Neuronal stem cell (in vitro differentiated cells): Measurements from ENCODE around the gene CCL5.

Source experiments
- DNase-seq: peaks from one replicate; pipeline ENCODE4 v3.0.0-alpha.2; 2013; ENCODE audit warnings: low spot score
- H2AFZ ChIP-seq: one replicate; pipeline ENCODE4 v1.6.1; 2013; ENCODE audit warnings: mild to moderate bottlenecking, low read length, inconsistent platforms
- H2AK5ac ChIP-seq: 2 replicates; pipeline ENCODE4 v1.6.1; 2013; ENCODE audit warnings: low read depth, mild to moderate bottlenecking, inconsistent platforms, low read length, moderate library complexity, mixed read lengths
- H2BK120ac ChIP-seq: 2 replicates; pipeline ENCODE4 v1.6.1; 2013; ENCODE audit warnings: low read depth, mild to moderate bottlenecking, inconsistent platforms, low read length, moderate library complexity, mixed read lengths
- H2BK12ac ChIP-seq: one replicate; pipeline ENCODE4 v1.6.1; 2013; ENCODE audit warnings: low read length, inconsistent platforms
- H2BK15ac ChIP-seq: 2 replicates; pipeline ENCODE4 v1.6.1; 2013; ENCODE audit warnings: mild to moderate bottlenecking, low read length, inconsistent platforms, mixed read lengths
- H2BK5ac ChIP-seq: one replicate; pipeline ENCODE4 v1.6.1; 2013; ENCODE audit warnings: inconsistent platforms, mild to moderate bottlenecking, low read length, moderate library complexity
- H3K14ac ChIP-seq: one replicate; pipeline ENCODE4 v1.6.1; 2013; ENCODE audit warnings: low read length, inconsistent platforms
- H3K18ac ChIP-seq: 2 replicates; pipeline ENCODE4 v1.6.1; 2013; ENCODE audit warnings: low read length, inconsistent platforms
- H3K23ac ChIP-seq: 2 replicates; pipeline ENCODE4 v1.6.1; 2013; ENCODE audit warnings: low read depth, mild to moderate bottlenecking, mixed read lengths, low read length, inconsistent platforms; ENCODE audit not compliant: poor library complexity
- H3K27ac ChIP-seq: replicated peaks from 3 replicates; pipeline ENCODE4 v1.5.1; 2013; ENCODE audit warnings: low read length, inconsistent platforms
- H3K27me3 ChIP-seq, 3 experiments: 2 replicates each; pipeline ENCODE4 v1.6.1; 2013; ENCODE audit warnings: low read length in 3 of 3, mild to moderate bottlenecking in 2 of 3, inconsistent platforms in 1 of 3, low read depth in 1 of 3, mixed read lengths in 1 of 3, moderate library complexity in 1 of 3; ENCODE audit not compliant: control insufficient read depth in 3 of 3, insufficient read depth in 3 of 3
- H3K36me3 ChIP-seq, 2 donors: replicated peaks in 1 of 2; 2 replicates each; pipeline ENCODE4 v1.6.1; 2013; ENCODE audit warnings: low read length in 2 of 2; ENCODE audit not compliant: control insufficient read depth in 2 of 2, insufficient read depth in 2 of 2
- H3K4ac ChIP-seq: 2 replicates; pipeline ENCODE4 v1.6.1; 2013; ENCODE audit warnings: inconsistent platforms, mild to moderate bottlenecking, low read length, moderate library complexity
- H3K4me1 ChIP-seq, 2 donors: 1 replicate in 1 of 2; 2 replicates in 1 of 2; pipeline ENCODE4 v1.6.1; 2013; ENCODE audit warnings: low read length in 2 of 2, low read depth in 1 of 2; ENCODE audit not compliant: control insufficient read depth in 2 of 2, insufficient read depth in 1 of 2
- H3K4me2 ChIP-seq: one replicate; pipeline ENCODE4 v1.6.1; 2013; ENCODE audit warnings: mild to moderate bottlenecking, low read length, inconsistent platforms; ENCODE audit not compliant: insufficient read depth, poor library complexity, severe bottlenecking
- H3K4me3 ChIP-seq, 2 donors: 2 replicates each; pipeline ENCODE4 v1.5.1; 2013; ENCODE audit warnings: low read length in 2 of 2, mild to moderate bottlenecking in 2 of 2, inconsistent platforms in 1 of 2, moderate library complexity in 1 of 2
- H3K79me1 ChIP-seq: one replicate; pipeline ENCODE4 v1.6.1; 2013; ENCODE audit warnings: low read depth, mild to moderate bottlenecking, inconsistent platforms, low read length, moderate library complexity
- H3K9ac ChIP-seq: one replicate; pipeline ENCODE4 v1.6.1; 2013; ENCODE audit warnings: mild to moderate bottlenecking, low read depth, low read length, inconsistent platforms; ENCODE audit not compliant: poor library complexity
- H3K9me3 ChIP-seq, 2 donors: replicated peaks in 1 of 2; 2 replicates each; pipeline versions ENCODE3 to v1.6.1; 2013; ENCODE audit warnings: low read length in 2 of 2, mild to moderate bottlenecking in 2 of 2, inconsistent platforms in 1 of 2, low read depth in 1 of 2, mixed read lengths in 1 of 2, moderate library complexity in 1 of 2; ENCODE audit not compliant: control insufficient read depth in 2 of 2, insufficient read depth in 1 of 2
- H4K8ac ChIP-seq: one replicate; pipeline ENCODE4 v1.6.1; 2013; ENCODE audit warnings: low read depth, mild to moderate bottlenecking, inconsistent platforms, low read length, moderate library complexity
- H4K91ac ChIP-seq: one replicate; pipeline ENCODE4 v1.6.1; 2013; ENCODE audit warnings: low read length, low read depth, mild to moderate bottlenecking, inconsistent platforms; ENCODE audit not compliant: poor library complexity
- WGBS, 2 donors: extraction: QIAGEN DNeasy Blood & Tissue Kit; methylation state at CpG; one replicate each; pipeline ENCODE4 v1.1.7; 2013; ENCODE audit warnings: missing lambda C conversion rate in 2 of 2, mixed read lengths in 1 of 2; ENCODE audit not compliant: insufficient read length in 2 of 2, insufficient replicate concordance in 1 of 2; ENCODE audit errors: extremely low coverage in 2 of 2; 5-methylcytosine and 5-hydroxymethylcytosine counted together

Gene CCL5

GRCh38 chr17:35876534-35876933 is 3.6 kb downstream of the CCL5 start:
- Histone ChIP-seq H3K9me3 (no peaks in the 10 kb centered on the region), H2AK5ac (no peak overlapping the region), H3K4ac (no peak overlapping the region), H2BK120ac (no peak overlapping the region), H3K36me3 (no peaks in the 10 kb centered on the region), H2BK5ac (no peak overlapping the region), H3K14ac (no peak overlapping the region), H4K8ac (no peak overlapping the region), H4K91ac (no peak overlapping the region), H3K27ac (no peak overlapping the region), H3K4me3 (no peak overlapping the region), H3K4me2 (no peak overlapping the region), H3K79me1 (no peaks in the 10 kb centered on the region), H3K27me3 (no peaks in the 10 kb centered on the region), H2BK12ac (no peak overlapping the region), H2AFZ (no peak overlapping the region), H3K23ac (no peak overlapping the region), H2BK15ac (no peak overlapping the region), H3K18ac (no peak overlapping the region), H3K4me1 (peaks cover 1 to 4% of the 10 kb centered on the region in 2 donors), H3K9ac (no peak overlapping the region)
- no CpG with 5 or more reads among the region's 3 CpGs for WGBS, 2 donors
- DNase-seq: no peak

- peaks cover 1 to 4% of the 10 kb centered on the region in 2 donors for H3K4me1 ChIP-seq
- H3K27me3 ChIP-seq: no peaks in the 10 kb centered on the region
- H4K91ac ChIP-seq: no peak overlapping the region
- H3K4me2 ChIP-seq: no peak overlapping the region
- H3K9me3 ChIP-seq: no peaks in the 10 kb centered on the region
- no peak overlapping the region for H3K18ac ChIP-seq
- H3K9ac ChIP-seq: no peak overlapping the region
- no peak overlapping the region for H3K23ac ChIP-seq
- H3K27ac ChIP-seq: no peak overlapping the region
- no peak overlapping the region for H3K4me3 ChIP-seq
- no peak overlapping the region for H2BK120ac ChIP-seq
- H3K14ac ChIP-seq: no peak overlapping the region
- H2AFZ ChIP-seq: peak overlapping the region; percentile 57
- DNase-seq: no peak
- H2BK12ac ChIP-seq: no peak overlapping the region
- no peak overlapping the region for H2BK15ac ChIP-seq
- H3K79me1 ChIP-seq: no peaks in the 10 kb centered on the region
- no peaks in the 10 kb centered on the region for H3K36me3 ChIP-seq
- no peak overlapping the region for H2BK5ac ChIP-seq
- H2AK5ac ChIP-seq: no peak overlapping the region
- H3K4ac ChIP-seq: no peak overlapping the region
- H4K8ac ChIP-seq: no peak overlapping the region
- WGBS, 2 donors: no CpG with 5 or more reads among the region's 3 CpGs
These were observed 4.4 kb downstream of the CCL5 start for GRCh38 chr17:35875800-35876139.

- Histone ChIP-seq H3K27me3 (no peaks in the 10 kb centered on the region), H2BK15ac (no peak overlapping the region), H3K4me2 (no peak overlapping the region), H3K4me3 (no peak overlapping the region), H3K23ac (no peak overlapping the region), H2AK5ac (no peak overlapping the region), H3K9me3 (no peaks in the 10 kb centered on the region), H3K79me1 (no peaks in the 10 kb centered on the region), H2BK5ac (no peak overlapping the region), H3K9ac (no peak overlapping the region), H3K18ac (no peak overlapping the region), H2BK120ac (no peak overlapping the region), H3K4ac (no peak overlapping the region), H4K8ac (no peak overlapping the region), H2BK12ac (no peak overlapping the region), H3K36me3 (no peaks in the 10 kb centered on the region), H3K27ac (no peak overlapping the region), H2AFZ (peak overlapping the region; percentile 57), H4K91ac (no peak overlapping the region), H3K14ac (no peak overlapping the region), H3K4me1 (peaks cover 1 to 4% of the 10 kb centered on the region in 2 donors)
- whole genome bisulfite sequencing, 2 donors: no CpG with 5 or more reads among the region's 5 CpGs
- DNase-seq: no peak
These were observed 4.9 kb downstream of the CCL5 start for GRCh38 chr17:35875072-35875799.

- Histone ChIP-seq H3K79me1 (no peaks in the 10 kb centered on the region), H3K4me3 (no peak overlapping the region), H4K8ac (no peak overlapping the region), H2BK120ac (no peak overlapping the region), H4K91ac (no peak overlapping the region), H2BK12ac (no peak overlapping the region), H2AFZ (no peak overlapping the region), H2BK15ac (no peak overlapping the region), H3K36me3 (no peaks in the 10 kb centered on the region), H3K23ac (no peak overlapping the region), H3K27me3 (no peaks in the 10 kb centered on the region), H3K4me1 (peaks cover 1 to 4% of the 10 kb centered on the region in 2 donors), H3K4me2 (no peak overlapping the region), H3K9ac (no peak overlapping the region), H2BK5ac (no peak overlapping the region), H3K18ac (no peak overlapping the region), H3K4ac (no peak overlapping the region), H3K27ac (no peak overlapping the region), H3K9me3 (no peaks in the 10 kb centered on the region), H2AK5ac (no peak overlapping the region), H3K14ac (no peak overlapping the region)
- DNase-seq: no peak
- 100% methylated on average over 1 of the region's 12 CpGs; no CpG with 5 or more reads in 1 of the 2 donors for WGBS, 2 donors
These were observed 7.8 kb downstream of the CCL5 start for GRCh38 chr17:35872196-35872980.
